Heart left ventricle (tissue), 16 donors: ENCODE data around the gene ROR1. TPM values are rescaled to one million over a fixed set of nuclear protein-coding genes. Genes with fewer than 3 reads are reported as not detected.

Source experiments
- ATAC-seq, 4 donors: fragments of 200-7000 bp; cut with Tn5 transposase; one replicate each; pipeline ENCODE4 v1.9.1; 2020 to 2022; ENCODE audit warnings: moderate library complexity in 4 of 4, mild to moderate bottlenecking in 3 of 4, moderate number of reproducible peaks in 1 of 4
- DNase-seq, 5 donors: peaks; one replicate each; pipeline ENCODE4 v3.0.0-alpha.2; 2020
- H3K27ac ChIP-seq, 12 donors: fragments of 200-600 bp; sonication (generic) in 4 of 12; one replicate each; pipeline versions ENCODE4 v1.5.0 to v1.8.0; 2016 to 2022; ENCODE audit warnings: mild to moderate bottlenecking in 2 of 12
- H3K27me3 ChIP-seq, 9 donors: fragments of 200-600 bp; sonication (generic) in 2 of 9; one replicate each; pipeline versions ENCODE4 v1.5.1 to v1.8.0; 2016 to 2022; ENCODE audit warnings: mild to moderate bottlenecking in 3 of 9
- H3K36me3 ChIP-seq, 9 donors: fragments of 200-600 bp; sonication (generic) in 2 of 9; one replicate each; pipeline versions ENCODE4 v1.5.0 to v1.8.0; 2018 to 2022; ENCODE audit warnings: mild to moderate bottlenecking in 2 of 9
- H3K4me1 ChIP-seq, 12 donors: fragments of 200-600 bp; sonication (generic) in 4 of 12; one replicate each; pipeline versions ENCODE4 v1.5.0 to v1.8.0; 2016 to 2022; ENCODE audit warnings: mild to moderate bottlenecking in 3 of 12
- H3K4me3 ChIP-seq, 12 donors: fragments of 200-600 bp; sonication (generic) in 4 of 12; one replicate each; pipeline versions ENCODE4 v1.5.0 to v1.8.0; 2017 to 2022; ENCODE audit warnings: mild to moderate bottlenecking in 9 of 12, moderate library complexity in 4 of 12
- H3K9me3 ChIP-seq, 12 donors: fragments of 200-600 bp; sonication (generic) in 4 of 12; one replicate each; pipeline versions ENCODE4 v1.5.0 to v1.8.0; 2016 to 2022; ENCODE audit warnings: mild to moderate bottlenecking in 1 of 12
- CTCF ChIP-seq, 12 donors: fragments of 200-600 bp; sonication (generic) in 4 of 12; IDR thresholded peaks; one replicate each; pipeline versions ENCODE4 v1.5.0 to v1.8.0; 2018 to 2022; ENCODE audit warnings: antibody characterized with exemption in 12 of 12, mild to moderate bottlenecking in 5 of 12
- POLR2A ChIP-seq, 2 donors: fragments of 450-650 bp; IDR thresholded peaks; one replicate each; pipeline ENCODE4 v1.6.1; 2017; ENCODE audit warnings: antibody characterized with exemption in 2 of 2, mild to moderate bottlenecking in 2 of 2, moderate library complexity in 2 of 2
- WGBS, 4 donors: extraction: QIAGEN DNeasy Blood & Tissue Kit in 2 of 4; methylation state at CpG; one replicate each; pipeline versions ENCODE4 v1.1.5 to v1.1.7; 2013 to 2018; 5-methylcytosine and 5-hydroxymethylcytosine counted together
- intact Hi-C, 10 donors: fragments of 100-400 bp; cut with DNase I; formaldehyde crosslinking; loops; one replicate each; pipeline versions ENCODE4 v1.11.1 to v1.14.2; 2022
- polyA plus RNA-seq, 2 donors: library from polyadenylated mRNA; stranded (reverse); fragments of 200-250 nt; gene quantifications; one replicate each; pipeline ENCODE4 v1.2.3, GENCODE V29; 2013
- total RNA-seq, 9 donors: library from RNA; depleted of rRNA in 2 of 9; stranded (reverse); fragments of >200 nt in 2 of 9; fragmentation: NEBNext Ultra II Directional in 3 of 9; extraction: Animal tissue kit (Norgen Biotek cat#: 25700) in 3 of 9; gene quantifications; one replicate each; pipeline versions ENCODE4 v1.1.0 to v1.2.4, GENCODE V29; 2016 to 2023
- donor health status: ischemic (EF 13 %, LVEDD 7.1; RV severe dilation, severe dysfunction).
- donor health status: healthy with polysubstance abuse.
- donor health status: DM: no; HTN: yes; CAD: no.
- donor health status: DM: no; HTN: no; CAD: no.
- donor health status: ischemic (EF 25% LVEDD 6.9; RV normal size, moderate dysfunction).
- donor health status: ischemic (EF 25% LVEDD 5.7; RV mildly dilated, moderate dysfunction).
- donor health status: healthy.
- donor health status: DM: yes; HTN: yes; CAD: no.
- donor health status: ischemic (EF 35%, LVEDD 5.7; RV mildly dilated, moderate dysfunction).
- donor health status: nonischemic (EF 11% LVEDD 7.7; RV severe dilation, severe dysfunction).
- donor health status: DM: yes; HTN: yes; CAD: no.
- donor health status: PGD.
- donor health status: ischemic (EF 29% LVEDD 5.4; RV normal size, mild dysfunction).
- donor health status: nonischemic (EF 23%, LVEDD 6.1; RV moderate dilation, normal function).

The ROR1 gene
- total and polyA plus RNA-seq, 11 donors: 4.1 to 35.3 (median 19.3) TPM

GRCh38 chr1:63777965-63778880 lies 4.4 kb downstream of the ROR1 start:
- TF ChIP-seq CTCF (IDR thresholded peaks at IDR 0.05) (no peak), POLR2A (IDR thresholded peaks at IDR 0.05) (no peak)
- Histone ChIP-seq H3K36me3 (no peaks in the 10 kb centered on the region), H3K27ac (peak overlapping the region in 1 of 12 donors; percentile 53), H3K9me3 (no peaks in the 10 kb centered on the region), H3K4me3 (no peak overlapping the region), H3K27me3 (peaks cover 0 to 35% (median 0%) of the 10 kb centered on the region in 9 donors), H3K4me1 (peaks cover 0 to 60% (median 22%) of the 10 kb centered on the region in 12 donors)
- intact Hi-C loops: loop anchor here (5.0 to 10.0 kb wide), 14 partner anchors 73 to 467 kb away; no protein-coding TSS in a partner anchor
- 75 to 89% (median 83%) methylated on average over 3 of the region's 3 CpGs for WGBS, 4 donors
- DNase-seq (no peak), ATAC-seq (no peak)

- Histone ChIP-seq H3K9me3 (no peaks in the 10 kb centered on the region), H3K27ac (peak overlapping the region in 5 of 12 donors; percentile 3 to 53 (median 15)), H3K4me3 (no peak overlapping the region), H3K36me3 (no peaks in the 10 kb centered on the region), H3K4me1 (peaks cover 0 to 66% (median 25%) of the 10 kb centered on the region in 12 donors), H3K27me3 (peaks cover 0 to 22% (median 0%) of the 10 kb centered on the region in 9 donors)
- TF ChIP-seq CTCF (IDR thresholded peaks at IDR 0.05): no peak
- TF ChIP-seq POLR2A (IDR thresholded peaks at IDR 0.05): no peak
- intact Hi-C loops: loop anchor here (5.0 to 10.0 kb wide), 16 partner anchors 75 to 465 kb away; no protein-coding TSS in a partner anchor
- 44 to 61% (median 50%) methylated on average over 7 of the region's 7 CpGs for WGBS, 4 donors
- DNase-seq (no peak), ATAC-seq (no peak)
Measured at GRCh38 chr1:63779338-63780211, 5.8 kb downstream of the ROR1 start.

- Histone ChIP-seq H3K27ac (peak overlapping the region in 1 of 12 donors; percentile 15), H3K36me3 (no peaks in the 10 kb centered on the region), H3K27me3 (peaks cover 0 to 12% (median 0%) of the 10 kb centered on the region in 9 donors), H3K9me3 (no peaks in the 10 kb centered on the region), H3K4me3 (no peak overlapping the region), H3K4me1 (peaks cover 0 to 68% (median 25%) of the 10 kb centered on the region in 12 donors)
- no peak for ATAC-seq
- TF ChIP-seq CTCF (IDR thresholded peaks at IDR 0.05): no peak
- TF ChIP-seq POLR2A (IDR thresholded peaks at IDR 0.05): no peak
- WGBS, 4 donors: 69 to 78% (median 74%) methylated on average over 3 of the region's 3 CpGs
- intact Hi-C loops: loop anchor here in 2 of 10 donors (5.0 kb wide), 2 partner anchors 132 to 347 kb away; no protein-coding TSS in a partner anchor
- DNase-seq: no peak
Measured at GRCh38 chr1:63780565-63780964, 6.7 kb downstream of the ROR1 start.
